ENCODE data around the gene C6orf163. TPM values are rescaled to one million over a fixed set of nuclear protein-coding genes. Genes with fewer than 3 reads are reported as not detected.

Gene C6orf163
- polyA plus RNA-seq, 1 experiment, result 0.20 TPM

DNA sequence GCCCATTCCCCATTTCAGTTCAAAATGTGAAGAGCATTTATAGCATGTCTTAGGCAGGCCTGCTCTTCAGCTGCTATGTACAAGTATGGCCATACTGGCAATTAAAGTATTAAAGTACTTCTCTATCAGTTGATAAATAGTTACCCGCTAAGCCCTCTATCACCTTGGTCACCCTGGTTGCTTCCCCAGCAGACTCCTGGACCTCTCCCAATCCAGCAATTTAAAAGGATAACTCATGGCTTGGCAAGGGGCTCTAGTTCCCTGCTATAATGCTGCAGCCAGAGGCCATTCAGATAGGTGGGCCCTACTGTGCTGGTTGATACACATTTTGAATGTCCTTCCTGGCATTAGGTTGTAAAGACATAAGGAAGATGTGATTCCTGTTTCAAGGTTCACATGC, 7.0 kb downstream of the C6orf163 start:
- no peak for DNase-seq (ENCODE audit: low read depth)
- ChIA-PET POLR2A (no interaction called here), CTCF (no interaction called here)
- H3K27me3 ChIP-seq (ENCODE audit: control insufficient read depth, insufficient read depth, low read length), result no peaks in the 10 kb centered on the region
- H3K36me3 ChIP-seq (ENCODE audit: control insufficient read depth, insufficient read depth, low read length), result no peaks in the 10 kb centered on the region
- TF ChIP-seq, protein P1, sequence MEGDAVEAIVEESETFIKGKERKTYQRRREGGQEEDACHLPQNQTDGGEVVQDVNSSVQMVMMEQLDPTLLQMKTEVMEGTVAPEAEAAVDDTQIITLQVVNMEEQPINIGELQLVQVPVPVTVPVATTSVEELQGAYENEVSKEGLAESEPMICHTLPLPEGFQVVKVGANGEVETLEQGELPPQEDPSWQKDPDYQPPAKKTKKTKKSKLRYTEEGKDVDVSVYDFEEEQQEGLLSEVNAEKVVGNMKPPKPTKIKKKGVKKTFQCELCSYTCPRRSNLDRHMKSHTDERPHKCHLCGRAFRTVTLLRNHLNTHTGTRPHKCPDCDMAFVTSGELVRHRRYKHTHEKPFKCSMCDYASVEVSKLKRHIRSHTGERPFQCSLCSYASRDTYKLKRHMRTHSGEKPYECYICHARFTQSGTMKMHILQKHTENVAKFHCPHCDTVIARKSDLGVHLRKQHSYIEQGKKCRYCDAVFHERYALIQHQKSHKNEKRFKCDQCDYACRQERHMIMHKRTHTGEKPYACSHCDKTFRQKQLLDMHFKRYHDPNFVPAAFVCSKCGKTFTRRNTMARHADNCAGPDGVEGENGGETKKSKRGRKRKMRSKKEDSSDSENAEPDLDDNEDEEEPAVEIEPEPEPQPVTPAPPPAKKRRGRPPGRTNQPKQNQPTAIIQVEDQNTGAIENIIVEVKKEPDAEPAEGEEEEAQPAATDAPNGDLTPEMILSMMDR (IDR thresholded peaks at IDR 0.05; ENCODE audit: insufficient read depth, low read depth, low read length), result no peak
- no peak overlapping the region for H3K4me3 ChIP-seq (ENCODE audit: low read depth, low read length)

DNA sequence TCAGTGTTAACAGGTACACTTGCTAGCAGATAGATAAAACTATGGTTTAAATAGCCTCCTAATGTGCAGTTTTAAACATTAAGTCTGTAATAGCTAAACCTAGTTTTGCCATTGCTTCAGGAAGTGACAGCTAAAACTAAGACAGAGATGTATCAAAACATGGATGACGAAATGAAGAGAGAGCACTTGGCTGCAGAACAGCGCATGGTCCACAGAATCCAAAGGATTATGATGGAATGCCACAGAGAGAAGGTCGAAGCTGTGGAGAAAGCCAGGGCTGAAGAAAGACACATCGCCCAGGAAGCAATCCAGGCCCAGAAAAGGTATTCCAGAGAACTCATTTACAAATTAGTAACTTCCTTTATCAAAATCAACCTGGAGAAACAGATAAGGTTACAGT, 11.6 kb downstream of the C6orf163 start:
- ChIA-PET POLR2A (no interaction called here), CTCF (no interaction called here)
- TF ChIP-seq, protein P1 (IDR thresholded peaks at IDR 0.05; ENCODE audit: insufficient read depth, low read depth, low read length), result no peak

DNA sequence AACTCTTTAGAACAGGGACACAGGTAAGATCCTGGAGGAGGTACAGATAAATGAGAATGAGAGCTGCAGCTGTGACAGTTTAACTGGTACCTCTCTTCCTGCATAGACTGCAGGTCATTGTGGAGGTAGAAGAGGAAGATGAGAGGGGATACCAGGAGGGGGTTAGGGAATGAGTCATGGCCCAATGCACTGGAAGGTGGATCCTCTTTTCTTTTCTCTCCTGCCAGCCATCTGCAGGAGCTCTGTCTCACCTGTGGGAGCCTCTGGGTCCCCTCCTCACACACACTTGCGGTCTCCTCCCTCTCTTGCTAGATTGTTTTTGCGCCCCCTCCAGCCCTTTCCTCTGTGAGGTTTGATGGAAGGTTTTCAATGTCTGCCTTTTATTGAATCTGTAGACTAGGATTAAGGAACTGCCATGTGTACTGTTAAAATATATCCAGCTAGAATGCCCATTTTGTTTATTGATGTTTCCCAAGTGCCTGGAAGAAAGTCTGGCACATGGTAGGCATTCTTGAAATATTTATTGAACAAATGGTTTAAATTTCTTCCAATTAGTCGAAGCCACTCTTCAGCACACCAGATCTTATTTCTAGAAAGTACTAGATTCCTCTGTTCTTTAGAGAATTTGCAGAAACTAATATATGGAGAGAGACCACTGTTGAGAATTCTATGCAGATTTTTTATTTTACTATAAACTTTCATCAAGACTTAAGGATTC, 13.0 kb downstream of the C6orf163 start:
- no peak overlapping the region for H3K4me3 ChIP-seq (ENCODE audit: low read depth, low read length)
- TF ChIP-seq, protein P1 (IDR thresholded peaks at IDR 0.05; ENCODE audit: insufficient read depth, low read depth, low read length), result no peak

More for the DNA sequence above, 11.6 kb downstream of the C6orf163 start:
- H3K36me3 ChIP-seq (ENCODE audit: control insufficient read depth, insufficient read depth, low read length), result no peaks in the 10 kb centered on the region
- no peaks in the 10 kb centered on the region for H3K27me3 ChIP-seq (ENCODE audit: control insufficient read depth, insufficient read depth, low read length)
- DNase-seq (ENCODE audit: low read depth), result no peak
- H3K4me3 ChIP-seq (ENCODE audit: low read depth, low read length), result no peak overlapping the region

DNA sequence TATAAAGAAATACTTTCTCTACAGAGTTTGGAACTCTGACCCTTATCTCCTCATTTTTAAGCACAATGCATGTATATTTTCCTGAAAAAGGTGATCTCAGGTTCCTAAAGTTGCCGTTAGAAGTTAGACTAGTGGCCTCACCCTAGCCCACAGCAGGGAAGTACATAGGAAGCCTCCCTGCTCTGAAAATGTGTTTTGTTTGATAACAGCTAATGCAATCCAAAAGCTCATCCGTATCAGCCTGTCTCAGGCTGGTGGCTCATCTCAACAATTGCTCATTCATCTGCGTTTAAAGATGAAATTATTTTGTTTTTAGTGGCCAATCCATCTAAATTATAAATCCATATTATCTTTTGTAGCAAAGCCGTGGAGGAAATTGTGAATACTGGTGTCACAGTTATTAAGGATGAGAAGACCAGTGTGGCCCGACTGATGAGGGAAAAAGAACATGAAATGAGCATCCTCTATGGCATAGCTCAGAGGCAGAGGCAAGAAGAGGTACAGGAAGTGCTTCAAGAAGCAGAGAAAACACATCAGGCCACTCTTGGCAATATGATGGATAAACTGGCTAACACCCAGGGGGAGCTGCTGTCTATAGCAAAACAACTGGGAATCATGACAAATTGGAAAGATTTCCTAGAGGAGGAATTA, 20.1 kb downstream of the C6orf163 start:
- ChIA-PET CTCF (interaction anchor here (1.0 to 1.4 kb wide), 3 partner anchors 14 to 42 kb away, joined by 3 to 6 read pairs (median 4); partner anchors contain the start of gene SMIM8), POLR2A (no interaction called here)
- Histone ChIP-seq H3K27me3 (ENCODE audit: control insufficient read depth, insufficient read depth, low read length) (no peaks in the 10 kb centered on the region), H3K4me3 (ENCODE audit: low read depth, low read length) (no peak overlapping the region), H3K36me3 (ENCODE audit: control insufficient read depth, insufficient read depth, low read length) (no peaks in the 10 kb centered on the region)
- TF ChIP-seq, protein P1 (IDR thresholded peaks at IDR 0.05; ENCODE audit: insufficient read depth, low read depth, low read length), result no peak
- no peak for DNase-seq (ENCODE audit: low read depth)

More for the DNA sequence above, 13.0 kb downstream of the C6orf163 start:
- ChIA-PET POLR2A (no interaction called here), CTCF (no interaction called here)
- Histone ChIP-seq H3K36me3 (ENCODE audit: control insufficient read depth, insufficient read depth, low read length) (no peaks in the 10 kb centered on the region), H3K27me3 (ENCODE audit: control insufficient read depth, insufficient read depth, low read length) (no peaks in the 10 kb centered on the region)
- DNase-seq (ENCODE audit: low read depth), result peak; percentile 2

DNA sequence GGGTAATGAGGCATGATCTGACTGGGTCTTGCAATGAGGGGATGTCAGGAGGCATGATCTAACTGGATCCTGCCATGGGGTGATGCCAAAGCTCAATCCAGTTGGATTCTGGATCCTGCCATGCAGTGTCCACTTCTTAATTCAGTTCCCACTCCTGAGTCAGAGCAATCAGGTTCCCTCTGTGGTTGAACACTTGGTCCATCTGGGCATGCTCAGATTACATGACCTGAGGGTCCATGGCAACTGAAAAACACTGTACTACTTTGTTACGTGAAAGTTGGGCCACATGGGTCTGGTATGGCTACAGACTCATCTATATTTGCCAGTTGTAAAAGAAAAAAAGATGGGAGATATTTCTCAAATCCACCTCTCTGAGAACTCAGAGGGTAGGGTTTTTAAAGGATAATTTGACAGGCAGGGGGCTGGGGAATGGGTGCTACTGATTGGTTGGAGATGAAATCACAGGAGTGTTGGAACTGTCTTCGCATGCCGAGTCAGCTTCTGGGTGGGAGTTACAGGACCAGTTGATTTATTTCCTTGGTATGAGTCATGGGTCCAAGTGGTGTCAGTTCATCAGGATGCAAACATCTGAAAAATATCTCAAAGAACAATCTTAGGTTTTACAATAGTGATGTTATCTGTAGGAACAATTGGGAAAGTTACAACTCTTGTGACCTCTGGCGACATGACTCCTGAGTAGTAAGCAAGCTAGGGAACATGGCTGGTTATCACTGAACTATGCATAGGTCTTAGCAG, 21.6 kb downstream of the C6orf163 start:
- TF ChIP-seq, protein P1 (IDR thresholded peaks at IDR 0.05; ENCODE audit: insufficient read depth, low read depth, low read length), result no peak
- H3K36me3 ChIP-seq (ENCODE audit: control insufficient read depth, insufficient read depth, low read length), result no peaks in the 10 kb centered on the region
- no peak for DNase-seq (ENCODE audit: low read depth)
- no peaks in the 10 kb centered on the region for H3K27me3 ChIP-seq (ENCODE audit: control insufficient read depth, insufficient read depth, low read length)
- no peak overlapping the region for H3K4me3 ChIP-seq (ENCODE audit: low read depth, low read length)
- CTCF ChIA-PET, result interaction anchor here (1.1 kb wide), 1 partner anchor 27 kb away, joined by 3 read pairs; no protein-coding TSS in a partner anchor
- POLR2A ChIA-PET, result no interaction called here

All from BJ (cell line).